Fibroblast of skin of right quadriceps (primary cell): Measurements from ENCODE around the gene RGPD4.
"Not testable (repeated sequence)": the region's sequence is repeated elsewhere in the genome, so short reads cannot be mapped to it uniquely, and the experiment has no call there.

Experiments used
- DNase-seq: peaks from one replicate; pipeline ENCODE4 v3.0.0-alpha.2; 2013

RGPD4 gene

DNA sequence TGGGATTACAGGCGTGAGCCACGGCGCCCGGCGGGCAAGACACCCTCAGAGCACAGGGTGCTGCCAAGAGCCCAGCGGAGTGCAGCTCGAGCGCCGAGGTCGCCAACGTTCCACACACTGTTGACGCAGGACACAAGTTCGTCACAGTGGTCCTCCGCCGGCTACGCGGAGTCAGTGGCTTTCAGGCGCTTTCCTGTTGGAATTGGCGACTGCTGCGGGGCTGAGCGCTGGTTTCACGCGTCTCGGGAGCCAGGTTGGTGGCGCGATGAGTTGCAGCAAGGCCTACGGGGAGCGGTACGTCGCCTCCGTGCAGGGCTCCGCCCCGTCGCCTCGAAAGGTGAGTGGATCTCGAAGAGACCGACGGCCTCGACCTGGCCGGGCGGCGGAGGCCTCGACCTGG is at the start of gene RGPD4:
Gene RGPD4 (plus strand): TSS at position 144 of the 400 bp plus-strand sequence. CDS start 122 bp downstream, at position 266.
- not testable (repeated sequence) for DNase-seq

- no peak for DNase-seq
Measured at GRCh38 chr2:107777974-107778373, 48.7 kb upstream of the RGPD4 start.

DNA sequence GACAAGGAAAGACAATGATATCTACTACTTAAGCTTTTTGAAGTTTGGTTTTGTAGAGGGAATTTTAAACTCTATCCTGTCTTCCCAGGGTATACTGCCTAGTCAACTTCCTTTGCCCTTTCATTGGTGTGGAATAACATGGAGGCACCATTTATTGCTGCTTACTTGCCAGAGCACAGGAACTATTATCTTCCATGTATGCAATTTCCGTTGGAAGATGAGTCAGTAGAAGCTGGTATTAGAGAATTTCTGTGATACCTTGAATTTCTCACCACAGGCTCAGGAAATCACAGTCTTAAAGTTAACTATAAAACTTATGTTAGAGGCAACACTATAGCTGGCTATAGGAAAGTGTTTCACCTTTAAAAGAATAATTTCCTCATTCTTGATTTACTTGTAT is 40.9 kb upstream of the RGPD4 start:
- DNase-seq, result no peak

GRCh38 chr2:107790837-107791236 is 35.9 kb upstream of the RGPD4 start:
- DNase-seq, result no peak

- no peak for DNase-seq
Measured at GRCh38 chr2:107801498-107801897, 25.2 kb upstream of the RGPD4 start.

- no peak for DNase-seq
Measured at GRCh38 chr2:107804608-107805498, 21.8 kb upstream of the RGPD4 start.

DNA sequence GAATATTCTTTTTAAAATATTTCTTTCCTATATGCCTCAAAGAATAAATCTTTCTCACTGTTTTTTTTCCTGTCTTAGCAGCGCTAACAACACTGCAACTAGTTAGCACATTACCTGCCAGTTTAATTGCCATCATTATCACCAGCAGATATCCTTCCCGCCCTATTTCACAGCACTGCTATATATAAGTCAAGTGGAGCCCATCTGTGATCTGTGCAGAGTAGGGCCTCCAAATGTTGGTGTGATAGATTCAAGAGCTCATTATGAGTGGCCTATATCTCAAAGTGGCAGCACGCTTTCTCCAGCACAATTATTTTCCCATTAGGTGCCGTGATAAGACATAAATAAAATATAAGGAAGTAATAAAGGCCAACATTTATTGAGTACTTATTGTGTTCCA is 19.8 kb upstream of the RGPD4 start:
- DNase-seq, result no peak

DNA sequence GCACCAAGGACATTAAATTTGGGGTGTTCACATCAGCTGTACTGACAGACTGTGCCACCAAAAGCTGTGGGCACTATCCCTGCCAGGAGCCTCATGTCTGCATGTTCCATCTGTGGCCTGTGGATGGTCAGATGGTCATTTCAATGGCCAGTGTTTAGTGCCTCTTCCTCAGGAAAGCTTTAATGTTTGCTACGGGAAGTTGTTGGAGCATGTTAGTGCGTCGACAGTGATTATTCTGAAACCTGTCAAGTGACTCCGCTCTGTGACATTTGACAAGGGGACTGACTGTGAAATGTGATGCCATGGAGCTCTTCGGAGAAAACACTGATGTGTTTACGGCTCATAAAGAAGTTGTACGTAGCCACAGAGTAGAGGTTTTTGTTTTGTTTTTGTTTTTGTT is 18.7 kb upstream of the RGPD4 start:
- no peak for DNase-seq

DNA sequence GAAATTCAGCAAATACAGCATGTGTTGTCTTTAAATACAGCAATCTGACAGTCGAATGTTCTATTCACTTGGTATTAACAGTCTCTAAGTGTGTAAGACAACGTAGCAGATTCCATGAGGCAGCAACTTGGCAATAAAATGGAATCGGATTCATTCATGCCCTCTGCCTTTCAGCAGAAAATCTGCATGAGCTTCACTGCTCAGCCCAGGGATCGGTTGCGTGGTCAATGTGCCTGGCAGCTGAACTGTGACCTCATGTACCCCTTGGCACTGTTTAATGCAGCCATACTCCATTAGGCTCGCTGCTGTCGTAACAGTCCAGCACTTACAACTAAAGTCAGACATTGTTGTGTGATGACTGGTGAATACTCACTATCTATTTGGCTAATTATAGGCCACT is 17.7 kb upstream of the RGPD4 start:
- DNase-seq, result no peak

GRCh38 chr2:107809835-107810234 is 16.9 kb upstream of the RGPD4 start:
- DNase-seq, result no peak

DNA sequence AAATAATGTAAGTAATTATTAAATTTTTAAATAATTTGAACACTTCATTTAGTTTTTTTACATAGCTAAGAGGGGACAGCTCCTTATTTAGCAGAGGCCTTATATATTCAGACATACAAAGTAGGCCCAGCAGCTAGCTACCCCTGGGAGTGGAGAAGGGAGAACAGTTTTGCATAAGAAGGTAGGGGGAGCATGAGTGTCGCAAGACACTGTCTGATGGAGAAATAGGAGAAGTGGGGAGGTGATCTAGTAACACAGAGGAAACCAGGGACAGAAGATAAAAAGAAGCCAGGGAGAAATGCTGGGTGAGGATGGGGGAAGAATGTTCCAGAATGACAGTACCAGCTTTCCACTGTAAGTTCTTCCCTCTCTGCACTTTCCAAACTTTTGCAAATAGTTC is 16.0 kb upstream of the RGPD4 start:
- DNase-seq, result no peak

DNA sequence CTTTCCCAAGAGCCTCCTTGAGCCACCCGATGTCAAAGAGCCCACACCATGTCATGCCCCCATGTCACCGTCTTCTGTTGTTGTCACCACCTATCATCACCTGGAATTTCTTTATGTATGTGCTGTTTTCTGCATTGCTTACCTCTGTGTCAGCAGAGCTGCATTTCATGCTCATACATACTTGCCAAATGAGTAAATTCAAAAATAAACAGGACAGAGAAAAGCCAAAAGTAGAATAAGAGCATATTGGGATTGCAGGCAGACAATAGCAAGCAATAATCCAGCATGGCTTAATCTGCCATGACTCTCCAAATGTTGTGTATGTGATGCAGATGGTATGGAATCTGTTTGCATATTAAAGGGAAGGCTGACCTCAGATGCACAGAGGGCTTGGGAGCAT is 15.3 kb upstream of the RGPD4 start:
- no peak for DNase-seq

DNA sequence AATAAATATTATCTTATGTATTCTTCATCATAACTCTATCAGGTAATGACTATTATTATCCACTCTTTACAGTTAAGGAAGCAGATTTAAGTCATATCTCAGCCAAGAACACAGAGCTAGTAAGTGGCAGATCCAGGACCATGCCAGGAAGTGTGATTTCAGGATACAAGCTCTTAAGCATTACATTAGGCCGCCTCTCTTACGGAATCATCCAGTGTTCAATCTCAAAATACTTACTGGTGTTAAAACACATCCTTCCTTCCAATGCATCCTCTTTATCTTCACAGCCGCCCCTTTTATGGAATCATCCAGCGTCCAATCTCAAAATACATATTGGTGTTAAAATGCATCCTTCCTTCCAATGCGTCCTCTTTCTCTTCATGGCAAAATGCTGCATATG is 14.7 kb upstream of the RGPD4 start:
- no peak for DNase-seq

DNA sequence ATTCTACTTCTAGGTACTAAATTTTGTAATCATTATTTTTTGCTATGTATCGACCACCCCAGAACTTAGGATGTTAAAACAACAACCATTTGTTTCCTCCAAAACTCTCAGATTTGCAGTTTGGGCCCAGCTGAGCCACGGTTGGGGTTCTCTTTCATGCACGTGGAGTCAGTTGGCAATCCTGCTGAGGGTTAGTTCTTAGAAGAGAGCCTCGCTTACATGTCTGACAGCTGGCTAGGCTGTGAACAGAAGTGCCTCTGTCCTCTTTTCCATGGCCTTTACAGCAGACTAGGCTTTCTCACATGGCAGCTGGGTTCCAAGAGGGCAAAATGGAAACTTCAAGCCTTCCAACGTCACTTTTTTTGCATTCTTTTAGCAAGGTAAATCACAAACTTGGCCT is 9.3 kb upstream of the RGPD4 start:
- no peak for DNase-seq

DNA sequence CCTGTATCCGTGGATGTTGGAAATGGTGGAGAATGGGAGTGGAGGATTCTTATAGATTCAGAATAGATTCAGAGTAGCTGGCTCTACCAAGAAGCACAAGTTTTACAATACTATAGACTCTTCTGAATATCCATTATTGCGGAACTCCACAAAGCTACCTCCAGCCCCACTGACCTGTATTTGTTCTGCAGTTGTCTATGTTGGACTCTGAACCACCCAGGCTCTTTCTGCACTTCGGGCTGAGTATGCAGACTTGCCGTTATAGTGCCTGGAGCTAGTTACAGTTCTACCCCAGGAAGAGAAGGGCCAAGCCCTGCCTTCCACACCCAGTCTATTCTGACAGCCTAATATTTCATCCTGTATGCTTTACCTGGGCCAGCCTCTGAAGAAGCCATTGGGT is 4.4 kb upstream of the RGPD4 start:
- no peak for DNase-seq

- no peak for DNase-seq
Measured at GRCh38 chr2:107824451-107825205, 2.1 kb upstream of the RGPD4 start.

DNA sequence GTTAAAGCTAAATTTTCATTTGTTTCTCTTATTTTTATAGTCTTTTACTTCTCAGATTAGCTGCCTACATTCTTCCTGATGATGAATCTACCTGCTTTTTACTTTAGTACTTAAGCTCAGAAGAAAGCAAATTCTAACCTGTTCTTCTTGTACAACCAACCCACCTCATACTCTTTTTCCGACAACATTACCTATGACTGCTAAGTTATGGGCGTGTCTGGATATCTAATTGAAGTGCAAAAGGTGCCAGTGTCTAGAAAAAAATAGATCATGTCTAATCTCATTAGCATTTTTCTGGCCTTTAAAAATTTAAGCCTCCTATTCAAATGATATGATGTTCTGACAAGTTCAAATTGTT is 1.5 kb upstream of the RGPD4 start:
- no peak for DNase-seq

DNA sequence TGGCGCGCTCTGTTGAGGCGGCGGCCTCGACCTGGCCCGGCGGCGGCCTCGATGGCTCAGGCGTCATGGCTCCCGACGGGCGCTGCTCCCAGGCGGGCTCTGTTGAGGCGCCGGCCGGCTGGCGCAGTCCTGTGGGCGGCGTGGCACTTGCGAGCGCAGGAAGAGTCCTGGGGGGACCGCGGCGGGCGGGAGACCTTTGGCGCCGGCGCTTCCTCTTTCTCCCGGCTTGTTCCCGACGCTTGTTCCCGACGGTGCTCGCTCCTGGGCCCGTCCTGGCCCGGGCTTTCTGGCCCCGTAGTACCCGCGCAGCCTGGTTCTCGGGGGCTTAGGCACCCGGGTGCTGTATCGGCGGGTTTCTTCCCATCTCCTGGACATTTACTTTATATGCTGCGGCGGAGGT is 2.8 kb downstream of the RGPD4 start:
- not testable (repeated sequence) for DNase-seq

DNA sequence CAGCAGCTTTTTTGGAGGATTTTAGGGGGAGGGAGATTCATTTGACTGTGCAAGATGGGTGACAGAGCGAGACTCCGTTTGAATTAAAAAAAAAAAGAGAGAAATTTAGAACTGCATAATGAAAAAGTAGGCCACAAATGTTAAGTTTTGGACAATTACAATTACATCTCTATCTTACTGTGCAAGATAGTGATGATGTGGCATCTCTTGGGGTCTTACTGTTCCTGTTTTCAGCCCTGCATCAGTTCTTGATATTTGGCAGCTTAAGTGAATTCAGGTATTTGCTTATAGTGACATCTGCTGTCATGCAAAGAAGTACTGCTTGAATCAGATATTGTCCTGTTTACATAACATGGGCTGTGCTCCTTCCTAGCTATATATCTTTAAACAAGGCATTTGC is 6.5 kb downstream of the RGPD4 start:
- DNase-seq, result not testable (repeated sequence)

GRCh38 chr2:107833618-107834017 is 6.9 kb downstream of the RGPD4 start:
- not testable (repeated sequence) for DNase-seq

- not testable (repeated sequence) for DNase-seq
Measured at GRCh38 chr2:107916121-107916520, 89.4 kb downstream of the RGPD4 start.

GRCh38 chr2:107916696-107917370 is 90.1 kb downstream of the RGPD4 start:
- DNase-seq, result not testable (repeated sequence)

- no peak for DNase-seq
Measured at GRCh38 chr2:107927034-107927534, 100.4 kb downstream of the RGPD4 start.
